Suprapubic skin (tissue), 4 donors: ENCODE measurements around the gene AGBL5.

Source experiments
- EP300 ChIP-seq: sonication (generic); formaldehyde crosslinking; IDR thresholded peaks from one replicate; pipeline ENCODE4 v1.6.1; 2017; ENCODE audit warnings: antibody characterized with exemption
- POLR2A ChIP-seq, 2 donors: fragments of 450-650 bp; IDR thresholded peaks; one replicate each; pipeline ENCODE4 v1.6.1; 2017; ENCODE audit warnings: antibody characterized with exemption in 2 of 2, mild to moderate bottlenecking in 2 of 2, moderate library complexity in 2 of 2
- POLR2AphosphoS5 ChIP-seq, 3 donors: sonication (generic); formaldehyde crosslinking; IDR thresholded peaks; one replicate each; pipeline ENCODE4 v1.6.1; 2017; ENCODE audit warnings: antibody characterized with exemption in 3 of 3
- TF ChIP-seq, protein P1 (sequence below), 2 donors: fragments of 200-600 bp in 1 of 2; fragments of 450-650 bp in 1 of 2; sonication (generic) in 1 of 2; IDR thresholded peaks; one replicate each; pipeline ENCODE4 v1.5.1; 2016 to 2019; ENCODE audit warnings: antibody characterized with exemption in 2 of 2, mild to moderate bottlenecking in 1 of 2, moderate library complexity in 1 of 2

DNA sequence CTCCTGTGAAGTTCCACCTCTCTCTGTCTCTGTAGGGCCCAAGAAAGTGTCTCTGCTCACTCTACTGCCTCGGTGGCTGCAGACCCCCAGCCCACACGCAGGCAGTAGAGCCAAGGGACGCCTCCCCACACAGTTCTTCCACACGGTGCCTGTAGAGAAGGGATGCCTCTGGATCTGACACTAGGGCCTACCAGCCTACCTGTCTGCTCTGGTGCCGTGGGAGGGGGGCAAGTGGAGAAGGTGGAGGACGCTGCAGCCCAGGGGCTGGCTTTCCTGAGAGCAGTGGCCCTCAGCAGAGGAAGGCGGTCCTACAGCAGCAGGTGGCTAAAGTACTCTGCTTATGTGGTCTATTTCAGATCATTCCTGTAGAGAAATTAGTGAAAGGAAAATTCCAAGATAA is 27.7 kb upstream of the AGBL5 start:
- no peak for TF ChIP-seq POLR2AphosphoS5 (IDR thresholded peaks at IDR 0.05)
- TF ChIP-seq, protein P1, sequence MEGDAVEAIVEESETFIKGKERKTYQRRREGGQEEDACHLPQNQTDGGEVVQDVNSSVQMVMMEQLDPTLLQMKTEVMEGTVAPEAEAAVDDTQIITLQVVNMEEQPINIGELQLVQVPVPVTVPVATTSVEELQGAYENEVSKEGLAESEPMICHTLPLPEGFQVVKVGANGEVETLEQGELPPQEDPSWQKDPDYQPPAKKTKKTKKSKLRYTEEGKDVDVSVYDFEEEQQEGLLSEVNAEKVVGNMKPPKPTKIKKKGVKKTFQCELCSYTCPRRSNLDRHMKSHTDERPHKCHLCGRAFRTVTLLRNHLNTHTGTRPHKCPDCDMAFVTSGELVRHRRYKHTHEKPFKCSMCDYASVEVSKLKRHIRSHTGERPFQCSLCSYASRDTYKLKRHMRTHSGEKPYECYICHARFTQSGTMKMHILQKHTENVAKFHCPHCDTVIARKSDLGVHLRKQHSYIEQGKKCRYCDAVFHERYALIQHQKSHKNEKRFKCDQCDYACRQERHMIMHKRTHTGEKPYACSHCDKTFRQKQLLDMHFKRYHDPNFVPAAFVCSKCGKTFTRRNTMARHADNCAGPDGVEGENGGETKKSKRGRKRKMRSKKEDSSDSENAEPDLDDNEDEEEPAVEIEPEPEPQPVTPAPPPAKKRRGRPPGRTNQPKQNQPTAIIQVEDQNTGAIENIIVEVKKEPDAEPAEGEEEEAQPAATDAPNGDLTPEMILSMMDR (IDR thresholded peaks at IDR 0.05) = no peak
- no peak for TF ChIP-seq POLR2A (IDR thresholded peaks at IDR 0.05)
- TF ChIP-seq EP300 = no peak
